Measurements from ENCODE around the gene TOMM34. TPM values are rescaled to one million over a fixed set of nuclear protein-coding genes. Genes with fewer than 3 reads are reported as not detected.
A peak's percentile ranks its signal among the peaks of the same experiment; 100 is the strongest.

TOMM34 gene
- polyA plus RNA-seq, 3 donors: 36.8 to 42.6 (median 40.9) TPM

GRCh38 chr20:44910690-44911262, 49.4 kb downstream of the TOMM34 start:
- DNase-seq (ENCODE audit: extremely low read depth in 1 of 11, low read depth in 9 of 11, low spot score in 4 of 11): no peak

GRCh38 chr20:44909872-44910689, 50.1 kb downstream of the TOMM34 start, which contains the start of gene PABPC1L:
Gene PABPC1L (plus strand): TSS chr20:44910060. CDS start chr20:44910144, 84 bp downstream.
- DNase-seq (ENCODE audit: extremely low read depth in 1 of 11, low read depth in 9 of 11, low spot score in 4 of 11): peak in 7 of 11 donors; percentile 43 to 67 (median 51)

DNA sequence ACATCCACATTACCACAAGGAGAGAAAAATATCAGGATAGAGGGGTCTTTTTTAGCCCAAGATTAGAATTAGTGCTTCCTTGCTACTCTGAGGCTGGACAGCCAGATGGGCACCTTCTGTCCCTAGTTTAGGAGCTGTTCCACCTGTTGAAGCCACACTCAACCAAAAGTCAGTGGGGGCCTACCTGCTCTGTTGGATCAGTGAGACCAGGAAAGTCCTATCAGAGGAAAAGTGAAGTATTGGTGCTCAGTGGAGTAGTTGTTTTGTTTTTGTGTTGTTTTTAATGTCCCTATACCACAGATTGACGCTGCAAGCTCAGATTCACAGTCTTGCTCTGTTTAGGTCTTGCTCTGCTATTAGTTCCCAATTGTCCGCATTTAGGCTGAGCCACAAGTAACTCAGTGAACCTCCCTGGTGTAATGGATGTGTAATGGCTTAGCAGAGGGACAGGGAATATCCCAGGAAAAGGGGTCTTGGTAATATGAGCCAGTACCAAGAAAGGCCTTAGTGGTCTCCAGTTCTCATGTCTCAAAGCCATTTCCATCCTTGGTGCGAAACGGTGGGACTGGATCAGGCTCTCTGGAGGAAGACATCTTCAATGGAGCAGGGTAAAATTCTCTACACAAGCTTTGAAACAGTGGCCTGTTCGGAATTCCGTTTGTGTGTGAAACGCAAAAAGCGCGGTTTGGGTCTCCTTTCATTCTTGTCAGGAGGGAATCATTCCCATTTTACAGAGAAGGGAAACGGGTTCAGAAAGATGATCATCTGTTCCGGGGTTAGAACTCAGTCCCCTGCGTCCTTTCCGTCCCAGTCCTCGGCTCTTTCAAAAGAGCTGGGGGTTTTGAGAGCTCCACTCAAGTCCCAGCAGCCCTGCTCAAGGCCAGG, 51.0 kb downstream of the TOMM34 start:
- DNase-seq (ENCODE audit: extremely low read depth in 1 of 11, low read depth in 9 of 11, low spot score in 4 of 11): no peak

- no peak for DNase-seq (ENCODE audit: extremely low read depth in 1 of 11, low read depth in 9 of 11, low spot score in 4 of 11)
Observed at GRCh38 chr20:44904377-44904776, 55.8 kb downstream of the TOMM34 start.

GRCh38 chr20:44901974-44902373, 58.2 kb downstream of the TOMM34 start:
- DNase-seq (ENCODE audit: extremely low read depth in 1 of 11, low read depth in 9 of 11, low spot score in 4 of 11): no peak

DNA sequence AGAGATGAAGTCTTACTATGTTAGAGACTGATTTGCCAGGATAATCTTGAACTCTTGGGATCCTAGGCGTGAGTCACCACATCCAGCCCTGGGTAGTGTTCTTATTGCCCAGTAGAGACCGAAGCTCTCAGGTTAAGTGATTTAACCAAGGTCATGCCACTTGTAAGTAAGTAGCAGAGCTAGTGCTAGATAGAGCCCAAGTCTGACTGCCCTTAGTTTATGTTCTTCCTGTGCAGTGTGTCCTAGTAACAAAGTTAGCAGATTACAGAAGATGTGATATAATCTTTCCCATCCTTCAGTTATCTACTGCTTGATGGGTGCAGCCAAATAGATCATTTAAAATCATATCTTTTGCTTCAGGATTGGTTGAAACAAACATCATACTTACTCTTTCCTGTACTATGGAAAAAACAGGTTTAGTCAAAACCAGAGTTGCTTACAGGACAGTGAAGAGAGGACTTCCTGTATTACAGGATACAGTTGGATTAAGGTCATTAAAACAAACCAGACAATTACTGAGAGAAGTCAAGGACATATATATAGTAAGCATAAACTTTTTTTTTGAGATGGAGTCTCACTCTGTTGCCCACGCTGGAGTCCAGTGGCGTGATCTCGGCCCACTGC, 59.9 kb downstream of the TOMM34 start:
- no peak for DNase-seq (ENCODE audit: extremely low read depth in 1 of 11, low read depth in 9 of 11, low spot score in 4 of 11)

GRCh38 chr20:44897133-44897532, 63.1 kb downstream of the TOMM34 start:
- DNase-seq (ENCODE audit: extremely low read depth in 1 of 11, low read depth in 9 of 11, low spot score in 4 of 11): no peak

DNA sequence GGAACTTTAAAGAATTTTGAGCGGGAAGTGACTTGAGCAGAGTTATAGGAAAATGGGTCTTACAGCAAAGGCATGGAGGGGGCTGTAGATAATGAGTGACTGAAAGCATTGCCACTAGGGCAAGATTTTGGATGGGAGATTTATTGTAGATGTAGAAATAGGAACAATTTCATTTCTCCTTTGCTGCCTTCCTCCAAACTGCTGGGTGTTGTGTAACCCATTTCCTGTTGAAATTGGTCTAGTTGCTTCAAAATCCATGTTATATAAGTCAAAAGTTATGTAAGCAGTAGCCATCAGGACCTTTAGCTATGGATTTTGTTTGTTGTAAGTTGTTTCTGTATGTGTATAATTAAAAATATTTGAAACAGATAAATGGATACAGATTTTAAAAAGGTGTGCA, 63.6 kb downstream of the TOMM34 start:
- DNase-seq (ENCODE audit: extremely low read depth in 1 of 11, low read depth in 9 of 11, low spot score in 4 of 11): no peak

GRCh38 chr20:44894959-44895358, 65.2 kb downstream of the TOMM34 start:
- DNase-seq (ENCODE audit: extremely low read depth in 1 of 11, low read depth in 9 of 11, low spot score in 4 of 11): no peak

Other genes starting within 250 kb of the TOMM34 start
- under 1 TPM in 2 of 3 donors, not detected in 1; 0.17 to 0.26 TPM for gene CCN5, start 245.0 kb downstream of the TOMM34 start, polyA plus RNA-seq (ENCODE audit: insufficient read length in 3 of 3)
- gene KCNK15, start 214.5 kb downstream of the TOMM34 start, polyA plus RNA-seq (ENCODE audit: insufficient read length in 3 of 3): under 1 TPM; 0.06 to 0.18 (median 0.09) TPM
- 1 to 10 TPM in 1 of 3 donors, under 1 TPM in 2; 0.59 to 1.0 (median 0.62) TPM for gene RIMS4, start 149.9 kb downstream of the TOMM34 start, polyA plus RNA-seq (ENCODE audit: insufficient read length in 3 of 3)
- 100 to 1,000 TPM; 203 to 250 (median 209) TPM for gene YWHAB, start 74.7 kb downstream of the TOMM34 start, polyA plus RNA-seq (ENCODE audit: insufficient read length in 3 of 3)
- gene PABPC1L, start 50.3 kb downstream of the TOMM34 start, polyA plus RNA-seq (ENCODE audit: insufficient read length in 3 of 3): 100 to 1,000 TPM in 1 of 3 donors, 10 to 100 TPM in 2; 59.6 to 104 (median 62.8) TPM
- gene STK4, start 6.1 kb upstream of the TOMM34 start, polyA plus RNA-seq (ENCODE audit: insufficient read length in 3 of 3): 10 to 100 TPM; 16.7 to 20.8 (median 19.8) TPM
- under 1 TPM; 0.42 to 0.65 (median 0.62) TPM for gene KCNS1, start 140.7 kb upstream of the TOMM34 start, polyA plus RNA-seq (ENCODE audit: insufficient read length in 3 of 3)
- gene WFDC5, start 154.8 kb upstream of the TOMM34 start, polyA plus RNA-seq (ENCODE audit: insufficient read length in 3 of 3): not detected
- gene WFDC12, start 164.1 kb upstream of the TOMM34 start, polyA plus RNA-seq (ENCODE audit: insufficient read length in 3 of 3): not detected
- gene PI3, start 214.5 kb upstream of the TOMM34 start, polyA plus RNA-seq (ENCODE audit: insufficient read length in 3 of 3): not detected
- gene SEMG1, start 246.6 kb upstream of the TOMM34 start, polyA plus RNA-seq (ENCODE audit: insufficient read length in 3 of 3): not detected